ENCODE results near the gene KIAA0586. TPM values are rescaled to one million over a fixed set of nuclear protein-coding genes. Genes with fewer than 3 reads are reported as not detected.

KIAA0586 gene
- total RNA-seq, 1 experiment from 2014 or later: 25.7 TPM

DNA sequence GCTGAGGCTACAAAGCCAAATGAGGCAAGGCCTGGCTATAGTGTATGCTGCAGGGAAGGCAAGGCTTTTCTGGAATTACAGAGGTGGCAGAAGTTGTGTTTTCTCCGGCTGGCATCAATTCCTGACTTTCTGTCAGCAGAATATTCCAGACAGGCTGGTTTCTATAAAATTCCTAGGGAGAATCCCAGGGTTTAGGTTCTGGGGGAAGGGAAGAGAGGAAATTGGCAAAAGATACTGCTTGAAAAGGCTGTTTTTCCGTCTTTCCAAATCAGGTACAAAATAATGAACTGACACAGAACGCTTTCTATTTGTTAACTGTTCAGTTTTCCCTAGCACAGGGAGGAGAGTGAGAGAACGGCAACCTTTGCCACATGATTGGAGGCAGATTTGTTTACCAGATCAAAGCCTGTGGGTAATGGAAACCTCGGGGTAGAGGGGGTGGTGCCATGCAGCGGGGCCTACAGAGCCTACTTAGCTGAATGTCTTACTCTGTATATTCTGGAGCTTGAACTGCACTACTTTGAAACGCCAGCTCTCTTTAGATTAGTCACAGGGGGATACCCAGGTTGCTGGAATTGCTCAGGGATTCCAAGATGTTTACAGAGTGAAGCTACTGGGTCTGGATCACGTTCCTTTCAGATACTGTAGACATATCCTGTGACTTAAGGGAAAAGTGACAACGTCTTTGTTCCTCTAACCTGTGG, 144.4 kb downstream of the KIAA0586 start (continued):
- TF ChIP-seq, protein P1, sequence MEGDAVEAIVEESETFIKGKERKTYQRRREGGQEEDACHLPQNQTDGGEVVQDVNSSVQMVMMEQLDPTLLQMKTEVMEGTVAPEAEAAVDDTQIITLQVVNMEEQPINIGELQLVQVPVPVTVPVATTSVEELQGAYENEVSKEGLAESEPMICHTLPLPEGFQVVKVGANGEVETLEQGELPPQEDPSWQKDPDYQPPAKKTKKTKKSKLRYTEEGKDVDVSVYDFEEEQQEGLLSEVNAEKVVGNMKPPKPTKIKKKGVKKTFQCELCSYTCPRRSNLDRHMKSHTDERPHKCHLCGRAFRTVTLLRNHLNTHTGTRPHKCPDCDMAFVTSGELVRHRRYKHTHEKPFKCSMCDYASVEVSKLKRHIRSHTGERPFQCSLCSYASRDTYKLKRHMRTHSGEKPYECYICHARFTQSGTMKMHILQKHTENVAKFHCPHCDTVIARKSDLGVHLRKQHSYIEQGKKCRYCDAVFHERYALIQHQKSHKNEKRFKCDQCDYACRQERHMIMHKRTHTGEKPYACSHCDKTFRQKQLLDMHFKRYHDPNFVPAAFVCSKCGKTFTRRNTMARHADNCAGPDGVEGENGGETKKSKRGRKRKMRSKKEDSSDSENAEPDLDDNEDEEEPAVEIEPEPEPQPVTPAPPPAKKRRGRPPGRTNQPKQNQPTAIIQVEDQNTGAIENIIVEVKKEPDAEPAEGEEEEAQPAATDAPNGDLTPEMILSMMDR (IDR thresholded peaks at IDR 0.05 in 2 of 3, conservative IDR thresholded peaks at IDR 0.05 in 1 of 3; ENCODE audit: borderline replicate concordance in 1 of 3, insufficient read depth in 1 of 3, low read depth in 2 of 3, low read length in 2 of 3): no peak
- TF ChIP-seq, protein P2, sequence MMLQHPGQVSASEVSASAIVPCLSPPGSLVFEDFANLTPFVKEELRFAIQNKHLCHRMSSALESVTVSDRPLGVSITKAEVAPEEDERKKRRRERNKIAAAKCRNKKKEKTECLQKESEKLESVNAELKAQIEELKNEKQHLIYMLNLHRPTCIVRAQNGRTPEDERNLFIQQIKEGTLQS (IDR thresholded peaks at IDR 0.05): no peak
- TF ChIP-seq RAD21 (IDR thresholded peaks at IDR 0.05; ENCODE audit: low read depth) (no peak), EZH2phosphoT487 (IDR thresholded peaks at IDR 0.05; ENCODE audit: borderline replicate concordance) (no peak), ZFX (IDR thresholded peaks at IDR 0.05) (no peak), ELF1 (IDR thresholded peaks at IDR 0.05; ENCODE audit: borderline replicate concordance, low read depth) (no peak)
- TF ChIP-seq, protein P3, sequence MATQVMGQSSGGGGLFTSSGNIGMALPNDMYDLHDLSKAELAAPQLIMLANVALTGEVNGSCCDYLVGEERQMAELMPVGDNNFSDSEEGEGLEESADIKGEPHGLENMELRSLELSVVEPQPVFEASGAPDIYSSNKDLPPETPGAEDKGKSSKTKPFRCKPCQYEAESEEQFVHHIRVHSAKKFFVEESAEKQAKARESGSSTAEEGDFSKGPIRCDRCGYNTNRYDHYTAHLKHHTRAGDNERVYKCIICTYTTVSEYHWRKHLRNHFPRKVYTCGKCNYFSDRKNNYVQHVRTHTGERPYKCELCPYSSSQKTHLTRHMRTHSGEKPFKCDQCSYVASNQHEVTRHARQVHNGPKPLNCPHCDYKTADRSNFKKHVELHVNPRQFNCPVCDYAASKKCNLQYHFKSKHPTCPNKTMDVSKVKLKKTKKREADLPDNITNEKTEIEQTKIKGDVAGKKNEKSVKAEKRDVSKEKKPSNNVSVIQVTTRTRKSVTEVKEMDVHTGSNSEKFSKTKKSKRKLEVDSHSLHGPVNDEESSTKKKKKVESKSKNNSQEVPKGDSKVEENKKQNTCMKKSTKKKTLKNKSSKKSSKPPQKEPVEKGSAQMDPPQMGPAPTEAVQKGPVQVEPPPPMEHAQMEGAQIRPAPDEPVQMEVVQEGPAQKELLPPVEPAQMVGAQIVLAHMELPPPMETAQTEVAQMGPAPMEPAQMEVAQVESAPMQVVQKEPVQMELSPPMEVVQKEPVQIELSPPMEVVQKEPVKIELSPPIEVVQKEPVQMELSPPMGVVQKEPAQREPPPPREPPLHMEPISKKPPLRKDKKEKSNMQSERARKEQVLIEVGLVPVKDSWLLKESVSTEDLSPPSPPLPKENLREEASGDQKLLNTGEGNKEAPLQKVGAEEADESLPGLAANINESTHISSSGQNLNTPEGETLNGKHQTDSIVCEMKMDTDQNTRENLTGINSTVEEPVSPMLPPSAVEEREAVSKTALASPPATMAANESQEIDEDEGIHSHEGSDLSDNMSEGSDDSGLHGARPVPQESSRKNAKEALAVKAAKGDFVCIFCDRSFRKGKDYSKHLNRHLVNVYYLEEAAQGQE (IDR thresholded peaks at IDR 0.05; ENCODE audit: low read depth): no peak

DNA sequence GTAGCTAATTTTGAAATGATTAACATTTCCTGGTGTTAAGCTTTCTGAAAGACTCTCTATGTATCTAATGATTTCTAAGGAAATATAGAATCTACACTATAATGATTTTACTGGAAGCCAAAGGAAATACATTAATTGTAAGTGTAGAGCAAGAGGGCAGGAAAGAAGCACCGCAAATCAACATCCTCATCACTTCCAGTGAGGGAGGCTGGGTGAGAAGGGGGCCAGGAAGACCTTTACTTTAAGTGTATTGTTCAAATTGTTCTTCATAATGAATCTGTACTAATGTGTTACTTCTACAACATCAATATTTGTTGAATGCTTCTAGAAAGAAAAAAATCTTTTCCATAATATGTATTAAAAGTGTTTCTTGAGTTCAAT, 144.9 kb downstream of the KIAA0586 start:
- TF ChIP-seq EZH2phosphoT487 (IDR thresholded peaks at IDR 0.05; ENCODE audit: borderline replicate concordance) (no peak), SIN3A (IDR thresholded peaks at IDR 0.05; ENCODE audit: low read depth) (no peak)
- Histone ChIP-seq H3K36me3 (ENCODE audit: control insufficient read depth in 1 of 2, insufficient read depth in 2 of 2, low read length in 2 of 2) (no peaks in the 10 kb centered on the region), H3K27ac (ENCODE audit: low read depth, low read length) (no peak overlapping the region), H3K4me2 (ENCODE audit: low read length) (no peak overlapping the region), H3K4me3 (replicated peaks in 1 of 2; ENCODE audit: low read depth in 1 of 2, low read length in 2 of 2) (no peak overlapping the region), H3K9me2 (ENCODE audit: insufficient read depth) (no peaks in the 10 kb centered on the region), H2AFZ (ENCODE audit: low read depth, low read length, poor library complexity, severe bottlenecking) (no peak overlapping the region), H4K20me1 (ENCODE audit: insufficient read depth) (no peaks in the 10 kb centered on the region), H3K27me3 (ENCODE audit: insufficient read depth, low read length) (no peaks in the 10 kb centered on the region), H3K79me2 (ENCODE audit: insufficient read depth, low read length) (no peaks in the 10 kb centered on the region), H3K9ac (ENCODE audit: low read length) (no peak overlapping the region), H3K4me1 (ENCODE audit: control insufficient read depth in 1 of 2, insufficient read depth in 2 of 2, low read length in 2 of 2) (no peaks in the 10 kb centered on the region), H3K9me3 (ENCODE audit: control insufficient read depth in 1 of 2, insufficient read depth in 1 of 2, low read depth in 1 of 2, low read length in 2 of 2) (no peaks in the 10 kb centered on the region)
- no peak for DNase-seq (ENCODE audit: low read depth, low spot score)
- ChIA-PET CTCF (no interaction called here), RAD21 (ENCODE audit: low non-redundant PET in 1 of 2, low total read pairs in 2 of 2, uncharacterized antibody in 2 of 2, unreplicated experiment in 2 of 2) (no interaction called here), POLR2A (no interaction called here)
- intact Hi-C loops (cut with micrococcal nuclease): no loop called here
- no peak for ATAC-seq
- no TSS peak for BruUV-seq (replicated peaks)

Measured in HCT116 (cell line).